Measurements from ENCODE around the gene HMGCL.

The HMGCL gene

DNA sequence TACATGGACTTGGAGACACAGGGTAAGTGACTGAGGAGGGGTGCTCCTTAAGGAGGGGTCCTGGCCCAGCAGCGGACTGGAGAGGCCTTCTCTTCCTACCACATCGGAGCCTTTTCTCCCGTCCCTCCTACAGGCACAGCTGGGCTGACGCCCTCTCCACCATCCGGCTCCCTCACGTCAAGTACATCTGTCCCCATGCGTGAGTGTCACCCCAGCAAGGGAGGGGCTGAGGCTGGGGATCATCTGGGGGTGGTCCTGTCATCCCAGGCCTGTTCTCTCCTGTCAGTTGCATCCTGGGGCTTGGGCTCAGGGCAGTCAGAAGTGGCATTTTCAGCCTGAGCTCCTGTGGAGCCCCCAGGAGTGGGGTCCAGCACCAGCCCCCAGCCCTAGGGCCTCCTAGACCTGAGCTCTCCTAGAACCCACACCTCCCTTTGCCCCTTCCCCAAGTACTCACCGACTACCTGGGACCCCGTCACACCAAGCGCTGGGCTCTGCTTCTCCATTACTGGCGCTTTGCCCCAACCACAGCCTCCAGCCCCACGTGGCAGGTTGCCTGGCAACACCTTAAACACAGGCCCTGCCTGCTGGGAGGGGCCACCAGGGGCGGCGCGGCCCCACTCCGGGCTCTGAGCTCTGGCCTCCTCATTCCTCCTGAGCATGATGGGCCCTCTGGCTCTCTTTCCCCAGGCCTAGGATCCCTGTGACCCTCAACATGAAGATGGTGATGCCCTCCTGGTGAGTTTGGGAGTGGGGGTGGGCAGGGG is 32.0 kb downstream of the HMGCL start:
- DNase-seq (ENCODE audit: extremely low read depth, low read depth), result no peak
- TF ChIP-seq, protein P1, sequence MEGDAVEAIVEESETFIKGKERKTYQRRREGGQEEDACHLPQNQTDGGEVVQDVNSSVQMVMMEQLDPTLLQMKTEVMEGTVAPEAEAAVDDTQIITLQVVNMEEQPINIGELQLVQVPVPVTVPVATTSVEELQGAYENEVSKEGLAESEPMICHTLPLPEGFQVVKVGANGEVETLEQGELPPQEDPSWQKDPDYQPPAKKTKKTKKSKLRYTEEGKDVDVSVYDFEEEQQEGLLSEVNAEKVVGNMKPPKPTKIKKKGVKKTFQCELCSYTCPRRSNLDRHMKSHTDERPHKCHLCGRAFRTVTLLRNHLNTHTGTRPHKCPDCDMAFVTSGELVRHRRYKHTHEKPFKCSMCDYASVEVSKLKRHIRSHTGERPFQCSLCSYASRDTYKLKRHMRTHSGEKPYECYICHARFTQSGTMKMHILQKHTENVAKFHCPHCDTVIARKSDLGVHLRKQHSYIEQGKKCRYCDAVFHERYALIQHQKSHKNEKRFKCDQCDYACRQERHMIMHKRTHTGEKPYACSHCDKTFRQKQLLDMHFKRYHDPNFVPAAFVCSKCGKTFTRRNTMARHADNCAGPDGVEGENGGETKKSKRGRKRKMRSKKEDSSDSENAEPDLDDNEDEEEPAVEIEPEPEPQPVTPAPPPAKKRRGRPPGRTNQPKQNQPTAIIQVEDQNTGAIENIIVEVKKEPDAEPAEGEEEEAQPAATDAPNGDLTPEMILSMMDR (IDR thresholded peaks at IDR 0.05; ENCODE audit: low read depth, low read length, missing control alignments), result no peak
- H3K4me3 ChIP-seq (replicated peaks; ENCODE audit: low read depth, low read length), result peak overlapping the region; percentile 97

DNA sequence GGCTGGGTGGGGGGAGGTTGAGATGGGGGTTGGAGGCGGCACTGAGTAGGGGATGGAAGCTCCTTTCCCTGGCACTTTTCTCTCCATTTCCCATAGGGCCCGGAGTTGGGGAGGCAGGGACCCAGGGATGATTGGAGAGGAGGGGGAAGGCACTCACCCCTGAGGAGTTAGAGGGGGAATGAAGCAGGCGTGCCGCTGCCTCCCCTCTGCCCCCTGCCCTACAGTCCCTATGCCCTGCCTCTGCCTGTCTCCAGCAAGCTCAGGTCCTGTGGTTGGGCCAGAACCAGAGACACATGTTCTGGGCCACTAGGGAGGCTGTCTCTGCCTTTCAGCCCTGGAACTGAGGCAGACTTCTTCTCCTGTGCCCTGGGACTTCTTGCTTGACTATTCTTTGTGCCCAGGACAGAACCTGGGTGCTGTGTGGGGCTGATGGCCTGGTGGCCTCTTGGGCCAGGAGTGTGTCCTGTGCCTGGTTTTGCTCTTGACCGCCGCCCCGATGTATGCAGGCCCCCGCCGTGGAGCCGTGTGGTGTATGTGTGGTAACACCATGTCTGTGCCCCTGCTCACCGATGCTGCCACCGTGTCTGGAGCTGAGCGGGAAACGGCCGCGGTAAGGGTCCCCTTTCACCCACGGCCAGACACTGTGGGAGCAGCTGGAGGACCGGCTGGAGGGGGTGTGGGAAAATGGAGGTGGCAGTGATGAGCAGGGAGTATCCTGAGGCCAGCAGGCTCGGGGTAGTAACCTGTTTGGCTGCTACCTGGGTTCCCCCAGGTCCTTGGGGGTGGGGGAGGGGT is 32.9 kb downstream of the HMGCL start:
- TF ChIP-seq, protein P1 (IDR thresholded peaks at IDR 0.05; ENCODE audit: low read depth, low read length, missing control alignments), result no peak
- H3K4me3 ChIP-seq (replicated peaks; ENCODE audit: low read depth, low read length), result peak overlapping the region; percentile 97
- no peak for DNase-seq (ENCODE audit: extremely low read depth, low read depth)

DNA sequence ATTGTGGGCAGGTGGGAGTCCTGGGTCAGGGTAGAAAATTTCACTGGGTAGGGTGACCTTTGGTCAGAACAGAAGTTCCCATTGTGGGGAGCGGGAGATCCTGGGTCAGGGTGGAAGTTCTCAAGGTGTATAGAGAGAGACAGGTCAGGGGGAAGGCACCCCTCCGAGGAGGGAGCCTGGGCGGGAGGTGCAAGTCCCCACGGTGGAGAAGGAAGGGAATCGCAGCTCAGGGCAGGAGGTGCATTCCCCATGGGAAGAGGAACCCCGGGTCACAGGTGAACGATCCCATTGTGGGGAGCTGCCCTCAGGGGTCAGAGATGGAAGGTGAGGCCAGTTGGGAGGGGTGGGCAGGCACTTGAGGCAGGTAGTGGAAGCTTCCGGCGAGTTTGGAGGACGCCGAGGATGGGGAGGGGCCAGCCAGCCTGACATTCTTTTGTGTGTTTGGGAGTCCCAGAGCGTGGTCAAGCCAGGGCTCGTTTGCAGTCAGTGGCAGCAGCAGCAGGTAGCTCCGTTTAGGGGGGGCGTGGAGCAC is 33.6 kb downstream of the HMGCL start:
- TF ChIP-seq, protein P1 (IDR thresholded peaks at IDR 0.05; ENCODE audit: low read depth, low read length, missing control alignments), result no peak
- no peak for DNase-seq (ENCODE audit: extremely low read depth, low read depth)

DNA sequence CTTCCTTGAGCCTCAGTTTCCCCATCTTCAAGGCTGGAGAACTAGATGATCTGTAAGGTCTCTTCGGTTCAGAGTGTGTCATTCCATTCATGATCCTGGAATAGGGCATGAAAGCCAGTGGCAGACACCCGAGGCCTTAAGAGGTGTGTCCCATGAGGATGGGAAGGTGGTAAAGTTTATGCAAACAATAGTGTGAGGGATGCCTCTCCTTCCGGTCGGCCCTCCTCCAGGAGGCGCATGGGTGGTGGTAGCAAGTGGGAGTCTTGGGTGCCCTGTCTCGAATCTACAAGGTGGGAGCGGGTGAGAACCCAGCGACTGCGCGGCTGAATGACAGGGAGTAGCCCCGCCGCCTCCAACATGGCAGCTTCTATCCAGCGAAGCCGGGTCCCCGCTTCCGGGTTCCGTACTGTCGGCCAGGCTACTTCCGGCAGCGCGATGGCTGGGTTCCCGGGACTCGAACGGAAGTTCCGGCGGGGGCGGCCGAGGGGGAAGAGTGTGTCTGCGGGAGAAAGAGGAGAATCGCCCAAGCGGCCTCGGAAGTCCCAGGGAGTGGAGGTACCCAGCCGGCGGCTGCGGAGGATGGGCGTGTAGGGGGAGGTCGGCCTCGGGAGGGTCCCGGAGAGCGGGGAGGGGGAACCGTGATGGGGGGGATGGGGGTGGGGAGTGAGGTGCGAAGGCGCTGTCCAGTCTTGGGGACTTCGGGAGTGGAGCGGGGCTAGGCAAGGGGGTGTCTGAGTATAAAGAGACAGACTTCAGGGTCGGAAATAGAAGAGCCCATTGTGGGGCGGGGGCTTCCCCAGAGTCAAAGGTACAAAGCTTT is 34.3 kb downstream of the HMGCL start, which contains the start of gene LYPLA2:
Gene LYPLA2, plus strand, starts transcription at position 450 of the 820 bp plus-strand sequence. CDS start 1,538 bp downstream, outside the sequence.
- H3K4me3 ChIP-seq (replicated peaks; ENCODE audit: low read depth, low read length), result peak within 1 kb of the TSS; percentile 97
- TF ChIP-seq, protein P1 (IDR thresholded peaks at IDR 0.05; ENCODE audit: low read depth, low read length, missing control alignments), result no peak
- peak; percentile 66 for DNase-seq (ENCODE audit: extremely low read depth, low read depth)

More for the DNA sequence above, 33.6 kb downstream of the HMGCL start:
- peak overlapping the region; percentile 97 for H3K4me3 ChIP-seq (replicated peaks; ENCODE audit: low read depth, low read length)

DNA sequence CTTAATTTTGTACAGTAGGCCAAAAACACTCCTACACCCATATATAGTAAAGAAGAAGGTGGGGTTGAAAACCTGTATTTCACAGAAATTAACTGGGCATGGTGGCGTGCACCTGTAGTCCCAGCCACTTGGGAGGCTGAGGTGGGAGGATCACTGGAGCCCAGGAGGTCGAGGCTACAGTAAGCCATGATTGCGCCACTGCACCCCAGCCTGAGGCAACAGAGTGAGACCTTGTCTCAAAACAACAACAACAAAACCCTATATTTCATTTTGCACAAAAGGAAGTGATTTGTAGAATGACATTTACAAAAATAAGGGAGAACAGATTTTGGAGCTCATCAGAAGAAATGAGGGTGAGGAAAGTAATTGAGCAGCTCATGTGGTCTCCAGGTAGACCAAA is 36.5 kb downstream of the HMGCL start:
- TF ChIP-seq, protein P1 (IDR thresholded peaks at IDR 0.05; ENCODE audit: low read depth, low read length, missing control alignments), result no peak

DNA sequence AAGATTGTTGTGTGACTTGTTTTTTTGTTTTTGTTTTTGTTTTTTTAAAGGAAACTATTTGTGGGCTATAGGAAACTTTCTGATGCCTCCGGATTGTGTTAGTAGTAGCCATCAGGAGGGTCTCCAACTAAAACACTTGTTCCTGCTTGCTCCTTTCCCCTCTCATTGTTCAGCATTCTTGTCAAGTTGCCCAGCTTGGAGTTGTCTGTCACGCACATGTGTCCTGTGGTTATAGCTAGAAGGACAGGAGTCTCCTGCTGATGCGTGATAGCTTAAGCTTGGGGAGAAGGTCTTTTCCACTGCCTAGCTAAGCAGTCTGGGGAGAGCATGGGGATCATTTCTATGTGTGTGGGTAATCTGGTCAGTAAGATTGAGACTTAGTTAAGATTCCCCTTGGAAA is 37.5 kb downstream of the HMGCL start:
- DNase-seq (ENCODE audit: extremely low read depth, low read depth), result no peak
- no peak overlapping the region for H3K4me3 ChIP-seq (replicated peaks; ENCODE audit: low read depth, low read length)

More for the DNA sequence above, 36.5 kb downstream of the HMGCL start:
- DNase-seq (ENCODE audit: extremely low read depth, low read depth), result no peak
- no peak overlapping the region for H3K4me3 ChIP-seq (replicated peaks; ENCODE audit: low read depth, low read length)

More for the DNA sequence above, 37.5 kb downstream of the HMGCL start:
- TF ChIP-seq, protein P1 (IDR thresholded peaks at IDR 0.05; ENCODE audit: low read depth, low read length, missing control alignments), result no peak

Measured in HFF-Myc (cell line).